K562 (cell line): ENCODE measurements around the gene KLB. TPM values are rescaled to one million over a fixed set of nuclear protein-coding genes. Genes with fewer than 3 reads are reported as not detected.

Experiments
- ADNP ChIP-seq: fragments of 200-800 bp; sonication (Bioruptor generic); IDR thresholded peaks from 2 replicates; pipeline ENCODE4 v1.6.1; 2016; ENCODE audit warnings: missing genetic modification characterization, missing compliant biosample characterization
- GATAD2A ChIP-seq: fragments of 450-650 bp; IDR thresholded peaks from 2 replicates; pipeline ENCODE4 v1.6.1; 2017
- GTF2E2 ChIP-seq: fragments of 200-800 bp; sonication (Bioruptor generic); IDR thresholded peaks from 2 replicates; pipeline ENCODE4 v1.6.1; 2016; ENCODE audit warnings: missing genetic modification characterization, missing compliant biosample characterization
- KAT8 ChIP-seq: fragments of 450-650 bp; IDR thresholded peaks from 2 replicates; pipeline ENCODE4 v1.6.1; 2016; ENCODE audit warnings: low read depth, mild to moderate bottlenecking
- MBD2 ChIP-seq: sonication (generic); IDR thresholded peaks from 2 replicates; pipeline ENCODE4 v1.6.1; 2016; ENCODE audit warnings: low read depth, borderline replicate concordance
- POLR2B ChIP-seq: fragments of 450-650 bp; IDR thresholded peaks from 2 replicates; pipeline ENCODE4 v1.6.1; 2018; ENCODE audit warnings: low read depth; ENCODE audit not compliant: partially characterized antibody
- PTTG1 ChIP-seq: fragments of 450-650 bp; IDR thresholded peaks from 2 replicates; pipeline ENCODE4 v1.6.1; 2016; ENCODE audit warnings: low read depth, mild to moderate bottlenecking, missing genetic modification characterization, missing compliant biosample characterization
- RBM22 ChIP-seq: fragments of 200-400 bp; formaldehyde crosslinking; IDR thresholded peaks from 2 replicates; pipeline ENCODE4 v1.6.1; 2018; ENCODE audit warnings: low read length, low read depth; ENCODE audit not compliant: poor library complexity, severe bottlenecking
- SIN3A ChIP-seq, 2 experiments: fragments of 150-350 bp in 1 of 2; IDR thresholded peaks; 2 replicates each; pipeline ENCODE4 v1.6.1; 2011 to 2016; ENCODE audit warnings: borderline replicate concordance in 2 of 2, low read depth in 2 of 2, low read length in 2 of 2, mild to moderate bottlenecking in 2 of 2, moderate library complexity in 2 of 2; ENCODE audit not compliant: control insufficient read depth in 1 of 2
- SOX6 ChIP-seq: fragments of 450-650 bp; IDR thresholded peaks from 2 replicates; pipeline ENCODE4 v1.6.1; 2014; ENCODE audit warnings: mild to moderate bottlenecking
- SRSF7 ChIP-seq: fragments of 200-400 bp; formaldehyde crosslinking; optimal IDR thresholded peaks from 2 replicates; pipeline ENCODE3; 2017; ENCODE audit warnings: mild to moderate bottlenecking, low read depth, low read length
- TAF7 ChIP-seq: fragments of 450-650 bp; IDR thresholded peaks from 2 replicates; pipeline ENCODE4 v1.6.1; 2016; ENCODE audit warnings: missing genetic modification characterization, missing compliant biosample characterization
- TCF3 ChIP-seq: sonication (generic); formaldehyde crosslinking; IDR thresholded peaks from 2 replicates; pipeline ENCODE4 v1.4.0; 2020; ENCODE audit warnings: mild to moderate bottlenecking, missing genetic modification reagents
- TGIF2 ChIP-seq: sonication (generic); formaldehyde crosslinking; IDR thresholded peaks from 2 replicates; pipeline ENCODE4 v1.8.1; 2022; ENCODE audit warnings: mild to moderate bottlenecking, missing genetic modification reagents, moderate library complexity
- TRIM28 ChIP-seq: fragments of 450-650 bp; IDR thresholded peaks from 2 replicates; pipeline ENCODE4 v1.6.1; 2017
- polyA plus RNA-seq, 8 experiments: library from polyadenylated mRNA; depleted of rRNA in 4 of 8; stranded (reverse) in 5 of 8; unstranded in 3 of 8; fragments of >200 nt; fragmentation: Nextera tagmentation in 2 of 8; fragmentation: Illumina TruSeq in 1 of 8; extraction: Ambion mirVana in 2 of 8; extraction: Trizol in 1 of 8; gene quantifications; 2 replicates each; pipeline versions ENCODE4 v1.2.1 to v1.2.3, GENCODE V29; 2011 to 2014; ENCODE audit warnings: inconsistent platforms in 1 of 8, missing spikeins in 1 of 8
- total RNA-seq, 7 experiments: library from RNA; depleted of rRNA in 6 of 7; stranded (reverse); fragments of >200 nt in 6 of 7; fragmentation: Illumina TruSeq in 2 of 7; extraction: Trizol in 2 of 7; gene quantifications; 2 replicates each; pipeline versions ENCODE4 v1.2.1 to v1.2.3, GENCODE V29; 2011 to 2021; ENCODE audit warnings: low replicate concordance in 1 of 7
- TF ChIP-seq, protein P1 (sequence below): fragments of 450-650 bp; IDR thresholded peaks from 2 replicates; pipeline ENCODE4 v1.6.1; 2016
- TF ChIP-seq, protein P2 (sequence below): sonication (generic); formaldehyde crosslinking; IDR thresholded peaks from 2 replicates; pipeline ENCODE4 v1.8.0; 2022; ENCODE audit warnings: mild to moderate bottlenecking, missing genetic modification reagents, borderline replicate concordance
- TF ChIP-seq, protein P3 (sequence below), 3 experiments: IDR thresholded peaks in 2 of 3; conservative IDR thresholded peaks in 1 of 3; 2 replicates each; pipeline ENCODE4 v1.5.1; 2011 to 2012; ENCODE audit warnings: low read length in 3 of 3, mild to moderate bottlenecking in 3 of 3, control low read depth in 2 of 3, improper control_type of control experiment in 1 of 3, inconsistent platforms in 1 of 3, low read depth in 1 of 3, mixed read lengths in 1 of 3, moderate library complexity in 1 of 3; ENCODE audit not compliant: insufficient read depth in 2 of 3

Gene KLB
- total and polyA plus RNA-seq, 9 of the 15 experiments (the other 6 are each of a cell fraction or from before 2014, with no cell fraction given), result 0.04 to 0.13 TPM; not detected in 7

DNA sequence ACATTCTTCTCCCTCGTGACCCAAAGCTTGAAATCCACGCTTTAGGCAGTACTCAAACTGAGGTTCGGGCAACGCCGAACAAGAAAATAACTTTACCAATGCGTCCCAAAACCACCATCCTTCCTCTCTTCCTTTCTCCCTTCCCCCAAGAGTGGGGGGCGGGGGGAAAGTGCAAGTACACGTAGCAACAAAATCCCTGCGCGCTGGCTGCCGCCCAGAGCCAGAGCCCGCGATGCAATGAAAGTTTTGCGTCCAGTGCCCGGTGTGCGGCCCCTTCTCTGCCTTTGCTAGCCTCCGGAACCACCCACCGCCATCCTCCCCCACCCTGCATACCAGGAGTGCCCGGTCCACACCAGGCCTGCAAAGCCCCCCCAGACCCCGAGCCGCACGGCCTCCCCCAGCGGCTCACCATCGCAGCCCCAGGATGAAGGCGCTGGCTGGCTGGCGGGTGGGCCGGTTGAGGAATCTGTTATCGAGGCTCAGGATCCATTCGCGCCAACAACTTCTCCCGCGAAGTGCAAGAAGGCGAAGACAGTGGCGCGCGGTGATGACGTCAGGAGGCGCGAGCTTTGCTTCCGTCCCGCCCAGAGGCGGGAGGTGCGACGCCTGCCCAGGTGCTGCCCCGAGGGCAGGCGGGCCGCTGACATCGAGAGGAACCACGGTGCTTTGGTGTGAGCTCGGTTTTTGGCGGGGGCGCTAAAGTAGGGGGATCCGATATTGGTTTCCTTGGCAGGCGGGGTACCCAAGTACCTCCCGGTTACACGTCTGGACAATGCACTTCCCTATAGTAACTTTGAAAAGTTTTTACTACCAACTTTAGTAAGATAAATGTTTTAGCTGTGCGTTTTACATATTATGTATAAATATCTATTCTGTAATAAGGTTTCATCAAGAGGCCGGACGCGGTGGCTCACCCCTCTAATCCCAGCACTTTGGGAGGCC, 40.6 kb upstream of the KLB start, which contains the start of gene RFC1 (continued):
- TF ChIP-seq GATAD2A (peak; percentile 19; the same call in 1 of the 2 replicates), SIN3A (IDR thresholded peaks at IDR 0.05; ENCODE audit: borderline replicate concordance in 2 of 2, control insufficient read depth in 1 of 2, low read depth in 2 of 2, low read length in 2 of 2) (peak in 1 of 2 experiments; percentile 44; a peak in 1 of 4 replicates), ADNP (no peak), SRSF7 (no peak), TCF3 (peak; percentile 56), TGIF2 (peak; percentile 93; the same call in 1 of the 2 replicates), POLR2B (peak; percentile 73), GTF2E2 (tag) (no peak), TRIM28 (peak; percentile 38; the same call in 1 of the 2 replicates), RBM22 (peak; percentile 66), PTTG1 (tag) (no peak), KAT8 (no peak), MBD2 (peak; percentile 56; the same call in 1 of the 2 replicates), SOX6 (peak; percentile 57; the same call in 1 of the 2 replicates), TAF7 (peak; percentile 49)
- TF ChIP-seq, protein P1, sequence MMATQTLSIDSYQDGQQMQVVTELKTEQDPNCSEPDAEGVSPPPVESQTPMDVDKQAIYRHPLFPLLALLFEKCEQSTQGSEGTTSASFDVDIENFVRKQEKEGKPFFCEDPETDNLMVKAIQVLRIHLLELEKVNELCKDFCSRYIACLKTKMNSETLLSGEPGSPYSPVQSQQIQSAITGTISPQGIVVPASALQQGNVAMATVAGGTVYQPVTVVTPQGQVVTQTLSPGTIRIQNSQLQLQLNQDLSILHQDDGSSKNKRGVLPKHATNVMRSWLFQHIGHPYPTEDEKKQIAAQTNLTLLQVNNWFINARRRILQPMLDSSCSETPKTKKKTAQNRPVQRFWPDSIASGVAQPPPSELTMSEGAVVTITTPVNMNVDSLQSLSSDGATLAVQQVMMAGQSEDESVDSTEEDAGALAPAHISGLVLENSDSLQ, result no peak
- TF ChIP-seq, protein P2, sequence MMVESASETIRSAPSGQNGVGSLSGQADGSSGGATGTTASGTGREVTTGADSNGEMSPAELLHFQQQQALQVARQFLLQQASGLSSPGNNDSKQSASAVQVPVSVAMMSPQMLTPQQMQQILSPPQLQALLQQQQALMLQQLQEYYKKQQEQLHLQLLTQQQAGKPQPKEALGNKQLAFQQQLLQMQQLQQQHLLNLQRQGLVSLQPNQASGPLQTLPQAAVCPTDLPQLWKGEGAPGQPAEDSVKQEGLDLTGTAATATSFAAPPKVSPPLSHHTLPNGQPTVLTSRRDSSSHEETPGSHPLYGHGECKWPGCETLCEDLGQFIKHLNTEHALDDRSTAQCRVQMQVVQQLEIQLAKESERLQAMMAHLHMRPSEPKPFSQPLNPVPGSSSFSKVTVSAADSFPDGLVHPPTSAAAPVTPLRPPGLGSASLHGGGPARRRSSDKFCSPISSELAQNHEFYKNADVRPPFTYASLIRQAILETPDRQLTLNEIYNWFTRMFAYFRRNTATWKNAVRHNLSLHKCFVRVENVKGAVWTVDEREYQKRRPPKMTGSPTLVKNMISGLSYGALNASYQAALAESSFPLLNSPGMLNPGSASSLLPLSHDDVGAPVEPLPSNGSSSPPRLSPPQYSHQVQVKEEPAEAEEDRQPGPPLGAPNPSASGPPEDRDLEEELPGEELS (CRISPR knock-in tag), result peak; percentile 91; the same call in 1 of the 2 replicates
- TF ChIP-seq, protein P3, sequence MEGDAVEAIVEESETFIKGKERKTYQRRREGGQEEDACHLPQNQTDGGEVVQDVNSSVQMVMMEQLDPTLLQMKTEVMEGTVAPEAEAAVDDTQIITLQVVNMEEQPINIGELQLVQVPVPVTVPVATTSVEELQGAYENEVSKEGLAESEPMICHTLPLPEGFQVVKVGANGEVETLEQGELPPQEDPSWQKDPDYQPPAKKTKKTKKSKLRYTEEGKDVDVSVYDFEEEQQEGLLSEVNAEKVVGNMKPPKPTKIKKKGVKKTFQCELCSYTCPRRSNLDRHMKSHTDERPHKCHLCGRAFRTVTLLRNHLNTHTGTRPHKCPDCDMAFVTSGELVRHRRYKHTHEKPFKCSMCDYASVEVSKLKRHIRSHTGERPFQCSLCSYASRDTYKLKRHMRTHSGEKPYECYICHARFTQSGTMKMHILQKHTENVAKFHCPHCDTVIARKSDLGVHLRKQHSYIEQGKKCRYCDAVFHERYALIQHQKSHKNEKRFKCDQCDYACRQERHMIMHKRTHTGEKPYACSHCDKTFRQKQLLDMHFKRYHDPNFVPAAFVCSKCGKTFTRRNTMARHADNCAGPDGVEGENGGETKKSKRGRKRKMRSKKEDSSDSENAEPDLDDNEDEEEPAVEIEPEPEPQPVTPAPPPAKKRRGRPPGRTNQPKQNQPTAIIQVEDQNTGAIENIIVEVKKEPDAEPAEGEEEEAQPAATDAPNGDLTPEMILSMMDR (IDR thresholded peaks at IDR 0.05 in 2 of 3, conservative IDR thresholded peaks at IDR 0.05 in 1 of 3; ENCODE audit: insufficient read depth in 2 of 3, low read depth in 1 of 3, low read length in 3 of 3), result no peak
